Mucosa of rectum (tissue), 2 donors: ENCODE data around the gene MR1.

Source experiments
- H3K27ac ChIP-seq, 2 donors: one replicate each; pipeline ENCODE4 v1.7.0; 2013; ENCODE audit warnings: inconsistent platforms in 2 of 2, low read depth in 2 of 2, low read length in 2 of 2
- H3K27me3 ChIP-seq, 2 donors: one replicate each; pipeline ENCODE4 v1.7.0; 2013; ENCODE audit warnings: low read length in 2 of 2; ENCODE audit not compliant: control insufficient read depth in 2 of 2, insufficient read depth in 2 of 2
- H3K36me3 ChIP-seq, 2 donors: one replicate each; pipeline ENCODE4 v1.7.0; 2013; ENCODE audit warnings: low read length in 2 of 2; ENCODE audit not compliant: control insufficient read depth in 2 of 2, insufficient read depth in 2 of 2
- H3K4me1 ChIP-seq, 2 donors: one replicate each; pipeline ENCODE4 v1.7.0; 2013; ENCODE audit warnings: low read length in 2 of 2, mild to moderate bottlenecking in 1 of 2; ENCODE audit not compliant: control insufficient read depth in 2 of 2, insufficient read depth in 2 of 2
- H3K4me3 ChIP-seq, 2 donors: one replicate each; pipeline ENCODE4 v1.7.0; 2013; ENCODE audit warnings: low read length in 2 of 2
- H3K9ac ChIP-seq, 2 donors: one replicate each; pipeline ENCODE4 v1.7.0; 2013; ENCODE audit warnings: low read length in 2 of 2, low read depth in 1 of 2, mild to moderate bottlenecking in 1 of 2
- H3K9me3 ChIP-seq, 2 donors: one replicate each; pipeline ENCODE4 v1.7.0; 2013; ENCODE audit warnings: low read length in 2 of 2; ENCODE audit not compliant: control insufficient read depth in 2 of 2
- donor health status: healthy.
- donor health status: Normal muscosa, but diverticular disease.

Gene MR1

DNA sequence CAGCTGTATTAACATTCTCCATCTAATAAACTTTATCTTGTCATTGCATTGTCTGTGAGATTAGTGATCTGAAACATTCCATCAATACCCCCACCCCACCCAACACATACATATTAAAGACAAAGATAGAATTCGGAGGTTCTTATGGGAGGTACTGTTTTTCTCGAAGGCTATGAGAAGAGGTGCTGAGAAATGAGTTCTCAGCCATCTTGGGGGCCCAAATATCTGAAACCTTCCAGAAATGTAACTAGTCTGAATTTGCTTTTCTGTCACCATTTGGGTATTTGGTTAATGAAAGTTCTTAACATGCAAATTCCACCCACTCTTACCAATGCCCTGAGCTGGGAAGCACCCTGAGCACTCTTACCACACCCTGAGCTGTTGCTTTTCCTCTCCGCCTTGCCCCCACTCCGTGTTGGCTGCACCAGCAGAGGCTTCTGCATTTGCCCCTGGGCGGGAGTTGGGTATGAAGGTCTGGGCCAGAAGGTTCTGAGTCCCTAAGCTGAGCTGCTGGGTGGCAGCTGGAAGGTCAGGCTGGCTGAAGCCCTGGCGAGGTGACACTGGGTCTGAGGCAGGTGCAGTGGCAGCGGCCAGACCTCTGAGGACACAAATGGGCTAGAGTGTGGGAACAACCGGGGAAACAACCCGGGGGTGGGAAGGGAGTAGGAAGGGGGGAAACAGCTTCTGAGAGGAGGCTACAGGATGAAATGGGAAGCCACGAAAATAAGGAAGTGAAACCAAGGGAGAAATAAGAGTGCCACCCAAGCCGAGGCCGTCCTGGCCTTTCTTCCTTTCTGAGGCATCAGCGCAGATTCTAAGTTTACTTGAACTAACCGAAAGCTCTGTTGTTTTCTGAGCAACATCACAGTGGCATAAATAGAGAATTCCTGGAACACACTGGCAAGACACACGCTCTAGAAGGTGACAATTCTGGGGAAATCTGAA is 28.4 kb downstream of the MR1 start:
- peaks cover 0 to 3% of the 10 kb centered on the region in 2 donors for H3K4me1 ChIP-seq
- H3K27ac ChIP-seq: no peak overlapping the region
- H3K9ac ChIP-seq: no peak overlapping the region
- no peaks in the 10 kb centered on the region for H3K36me3 ChIP-seq
- no peaks in the 10 kb centered on the region for H3K27me3 ChIP-seq
- H3K4me3 ChIP-seq: peak overlapping the region in 1 of 2 donors; percentile 48
- H3K9me3 ChIP-seq: peaks cover 2 to 3% of the 10 kb centered on the region in 2 donors

DNA sequence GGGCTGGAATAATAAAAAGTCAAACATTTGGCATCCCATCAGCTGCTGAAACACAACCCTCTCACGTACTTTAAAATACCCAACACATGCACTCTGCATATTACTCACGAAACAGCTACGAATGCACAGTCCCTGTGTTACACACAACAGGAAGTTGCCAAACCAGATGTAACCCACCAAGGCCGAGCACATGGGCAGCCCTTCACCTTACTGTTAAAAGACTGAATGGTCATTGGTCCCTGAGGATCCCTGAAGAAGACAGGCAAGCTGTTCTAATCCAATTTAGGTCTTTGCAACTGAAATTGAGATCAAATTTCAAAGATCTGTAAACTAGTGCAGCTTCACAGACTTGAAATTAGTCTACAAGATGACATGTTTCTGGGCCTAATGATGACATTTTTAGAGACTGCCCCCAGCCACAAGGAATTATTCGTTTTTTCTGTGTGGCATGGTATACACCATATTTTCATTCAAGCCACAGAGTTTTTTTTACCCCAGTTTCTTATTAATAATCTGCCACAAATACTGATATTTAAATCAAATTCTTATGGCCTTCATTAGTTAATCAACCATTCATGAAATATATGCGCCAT is 29.1 kb downstream of the MR1 start:
- no peak overlapping the region for H3K27ac ChIP-seq
- no peak overlapping the region for H3K9ac ChIP-seq
- H3K4me3 ChIP-seq: peak overlapping the region in 1 of 2 donors; percentile 48
- no peaks in the 10 kb centered on the region for H3K27me3 ChIP-seq
- no peaks in the 10 kb centered on the region for H3K36me3 ChIP-seq
- H3K4me1 ChIP-seq: peaks cover 0 to 3% of the 10 kb centered on the region in 2 donors
- peaks cover 2 to 3% of the 10 kb centered on the region in 2 donors for H3K9me3 ChIP-seq

DNA sequence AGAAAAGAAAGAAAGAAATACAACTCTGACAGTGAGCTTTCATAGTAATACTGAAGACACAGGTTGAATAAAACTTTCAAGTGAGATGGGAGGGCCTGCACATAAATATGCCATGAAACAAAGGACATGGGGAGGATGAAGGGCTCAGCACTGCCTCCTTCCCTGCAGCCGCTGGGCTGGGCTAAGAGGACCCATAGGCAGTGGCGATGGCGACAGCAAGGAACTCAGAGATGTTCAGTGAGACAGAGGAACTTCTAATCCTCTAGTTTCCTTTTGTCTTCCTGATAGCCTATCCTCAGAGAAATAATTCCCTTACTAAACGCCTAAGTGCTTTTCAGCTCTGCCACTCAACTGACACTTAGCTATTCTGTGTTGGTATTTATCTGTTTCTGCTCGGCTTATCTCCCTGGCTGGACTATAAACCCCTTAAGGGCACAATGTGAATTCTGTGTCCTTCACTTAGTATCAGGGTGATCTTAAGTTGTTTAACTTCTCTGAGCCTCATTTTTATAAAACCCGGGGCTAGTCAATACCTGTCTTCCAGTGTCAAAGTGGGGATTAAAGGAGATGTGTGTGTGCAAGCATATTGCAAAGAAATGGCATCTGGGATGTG is 30.3 kb downstream of the MR1 start:
- no peaks in the 10 kb centered on the region for H3K27me3 ChIP-seq
- peaks cover under 1 to 3% of the 10 kb centered on the region in 2 donors for H3K9me3 ChIP-seq
- no peak overlapping the region for H3K9ac ChIP-seq
- no peak overlapping the region for H3K27ac ChIP-seq
- H3K4me3 ChIP-seq: no peak overlapping the region
- H3K36me3 ChIP-seq: no peaks in the 10 kb centered on the region
- H3K4me1 ChIP-seq: peaks cover 0 to 3% of the 10 kb centered on the region in 2 donors

DNA sequence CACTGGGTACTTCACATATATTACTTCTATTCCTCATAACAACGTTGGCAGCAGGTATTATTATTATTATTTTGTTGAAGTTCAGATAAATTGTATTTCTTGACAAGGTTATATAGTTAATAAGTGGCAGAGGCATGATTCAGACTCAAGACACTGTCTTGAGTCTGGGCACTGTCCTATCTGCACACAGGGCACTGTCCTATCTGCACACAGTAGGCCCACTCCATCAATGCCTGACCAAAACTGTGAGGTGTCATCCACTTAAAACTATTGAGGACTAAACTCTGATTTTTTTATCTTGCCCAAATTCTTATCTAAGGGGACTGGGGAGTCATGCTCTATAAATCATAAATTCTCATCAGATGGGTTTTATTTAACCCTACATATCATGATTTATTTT is 30.9 kb downstream of the MR1 start:
- H3K4me3 ChIP-seq: no peak overlapping the region

DNA sequence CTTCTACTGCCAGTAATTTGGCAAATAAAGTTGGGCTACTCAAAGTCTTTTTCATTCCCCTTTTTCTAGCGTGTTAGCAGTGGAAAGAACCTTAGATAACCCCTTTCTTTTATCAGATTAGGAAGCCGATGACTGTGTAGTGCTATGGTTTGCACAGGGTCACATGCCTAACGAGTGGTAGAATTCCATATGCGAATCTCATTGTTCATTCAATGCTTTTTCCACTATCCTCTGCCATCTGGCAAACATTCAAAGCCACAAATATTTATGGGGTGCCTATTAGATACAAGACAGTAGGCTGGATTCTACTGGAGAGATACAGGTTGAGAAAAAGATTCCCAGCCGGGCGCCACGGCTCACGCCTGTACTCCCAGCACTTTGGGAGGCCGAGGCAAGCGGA is 39.9 kb downstream of the MR1 start:
- no peak overlapping the region for H3K27ac ChIP-seq
- no peak overlapping the region for H3K4me3 ChIP-seq
- H3K9ac ChIP-seq: no peak overlapping the region
- H3K36me3 ChIP-seq: no peaks in the 10 kb centered on the region
- H3K9me3 ChIP-seq: no peaks in the 10 kb centered on the region
- H3K27me3 ChIP-seq: no peaks in the 10 kb centered on the region
- H3K4me1 ChIP-seq: no peaks in the 10 kb centered on the region

More for the DNA sequence above, 30.9 kb downstream of the MR1 start:
- no peaks in the 10 kb centered on the region for H3K27me3 ChIP-seq
- no peaks in the 10 kb centered on the region for H3K36me3 ChIP-seq
- no peaks in the 10 kb centered on the region for H3K9me3 ChIP-seq
- H3K9ac ChIP-seq: no peak overlapping the region
- H3K4me1 ChIP-seq: peaks cover 0 to 3% of the 10 kb centered on the region in 2 donors
- H3K27ac ChIP-seq: no peak overlapping the region

DNA sequence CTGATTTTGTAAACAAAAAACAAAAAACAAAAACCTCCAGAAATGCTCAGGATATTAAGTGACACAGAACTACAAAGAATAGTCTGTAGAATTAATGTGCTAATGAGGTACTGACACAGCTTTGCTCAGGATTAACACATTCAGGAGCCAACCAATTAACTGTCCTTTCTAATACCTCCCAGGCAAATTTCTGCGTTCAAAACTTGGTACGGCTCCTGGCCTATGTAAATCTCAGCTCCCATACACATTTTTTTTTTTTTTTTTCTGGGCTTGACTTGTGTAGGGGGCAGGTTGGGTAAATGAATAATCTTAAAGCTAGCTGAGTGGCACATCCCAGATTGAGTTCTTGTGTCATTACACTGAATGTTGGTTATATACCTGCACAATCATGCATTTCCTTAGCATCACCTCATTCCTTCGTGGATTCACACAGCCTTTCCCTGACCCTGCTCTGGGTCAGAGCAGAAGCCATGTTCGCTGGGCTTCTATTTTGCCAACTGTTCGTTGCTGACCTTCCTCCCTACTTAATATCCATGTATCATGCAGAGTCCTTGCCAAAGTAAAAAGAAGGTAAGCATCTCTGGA is 42.1 kb downstream of the MR1 start:
- no peaks in the 10 kb centered on the region for H3K4me1 ChIP-seq
- no peaks in the 10 kb centered on the region for H3K9me3 ChIP-seq
- H3K36me3 ChIP-seq: no peaks in the 10 kb centered on the region
- H3K9ac ChIP-seq: no peak overlapping the region
- no peak overlapping the region for H3K27ac ChIP-seq
- H3K27me3 ChIP-seq: peaks cover 0 to 2% of the 10 kb centered on the region in 2 donors
- H3K4me3 ChIP-seq: no peak overlapping the region

DNA sequence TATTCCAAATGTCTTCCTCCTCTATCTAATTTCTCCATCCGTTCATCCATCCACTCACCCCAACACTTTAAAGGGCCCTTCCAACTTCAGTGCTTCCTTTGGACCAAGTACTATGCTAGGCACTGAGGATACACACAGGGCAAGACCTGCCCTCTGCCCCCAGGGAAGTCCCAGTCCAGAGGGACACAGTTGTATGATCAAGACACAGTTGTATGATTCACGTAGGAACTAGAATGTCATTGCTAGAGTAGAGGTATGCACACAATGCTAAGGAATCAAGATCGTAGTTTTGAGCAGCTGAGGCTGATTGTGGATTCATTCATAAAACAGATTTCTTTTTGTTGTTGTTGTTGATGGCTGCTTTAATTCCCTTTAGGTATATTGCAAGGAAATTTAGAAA is 43.1 kb downstream of the MR1 start:
- Histone ChIP-seq H3K4me3 (no peak overlapping the region), H3K4me1 (no peaks in the 10 kb centered on the region), H3K9ac (no peak overlapping the region), H3K27ac (no peak overlapping the region), H3K36me3 (no peaks in the 10 kb centered on the region), H3K9me3 (no peaks in the 10 kb centered on the region), H3K27me3 (peaks cover 0 to 2% of the 10 kb centered on the region in 2 donors)

DNA sequence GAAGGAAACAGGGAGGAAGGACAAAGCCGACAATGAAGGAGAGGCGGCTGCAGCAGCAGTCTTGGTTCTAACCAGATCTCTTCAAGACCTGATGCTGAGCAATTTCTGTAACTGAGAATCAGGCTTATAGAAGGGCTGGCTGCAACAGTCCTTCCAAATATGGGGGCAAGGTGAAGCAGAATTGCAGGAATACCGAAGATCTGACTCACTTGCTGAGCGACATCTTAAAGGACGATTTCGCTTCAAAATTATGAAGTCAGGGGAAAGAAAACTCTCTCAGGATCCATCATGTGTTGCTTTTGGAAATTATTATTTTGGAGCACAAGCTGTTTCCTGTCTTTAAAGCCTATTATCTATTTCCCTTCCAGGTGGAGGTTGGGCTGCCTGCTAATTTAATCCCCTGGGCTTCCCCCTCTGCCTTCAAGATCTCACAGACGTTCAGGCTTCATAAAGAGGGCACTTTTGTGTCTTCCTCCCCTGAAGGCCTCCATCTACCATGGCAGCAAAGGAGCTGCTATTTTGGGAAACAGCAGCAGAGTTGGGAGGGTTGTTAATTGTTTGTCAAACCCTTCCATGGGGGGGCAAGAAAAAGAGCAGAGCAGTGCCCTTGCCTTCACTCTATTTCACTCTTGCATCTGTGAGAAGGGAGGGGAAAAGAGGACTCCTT is 43.9 kb downstream of the MR1 start:
- Histone ChIP-seq H3K4me1 (no peaks in the 10 kb centered on the region), H3K27me3 (peaks cover 0 to 2% of the 10 kb centered on the region in 2 donors), H3K9me3 (no peaks in the 10 kb centered on the region), H3K4me3 (no peak overlapping the region), H3K36me3 (no peaks in the 10 kb centered on the region), H3K27ac (no peak overlapping the region), H3K9ac (no peak overlapping the region)

DNA sequence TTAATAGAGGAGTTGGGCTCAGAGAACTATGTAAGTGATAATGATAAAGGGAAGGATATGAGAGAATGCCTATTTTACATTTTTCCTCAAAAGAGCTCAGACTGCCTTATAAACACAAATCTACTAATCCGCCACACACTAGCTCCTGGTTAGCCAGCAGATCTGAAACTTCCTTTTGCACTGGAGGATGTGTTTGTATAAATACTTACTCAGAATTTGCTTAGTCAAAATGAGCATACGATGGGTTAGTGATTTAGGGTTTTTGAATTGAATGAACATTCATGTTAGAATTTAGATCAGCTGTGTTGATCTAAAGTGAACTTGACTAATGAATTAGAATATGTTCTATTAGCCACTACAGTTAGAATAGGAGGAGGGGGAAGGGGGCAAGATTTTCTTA is 45.6 kb downstream of the MR1 start:
- no peaks in the 10 kb centered on the region for H3K36me3 ChIP-seq
- H3K27me3 ChIP-seq: peaks cover 0 to 2% of the 10 kb centered on the region in 2 donors
- no peak overlapping the region for H3K27ac ChIP-seq
- no peaks in the 10 kb centered on the region for H3K9me3 ChIP-seq
- no peaks in the 10 kb centered on the region for H3K4me1 ChIP-seq
- no peak overlapping the region for H3K4me3 ChIP-seq
- H3K9ac ChIP-seq: no peak overlapping the region
